Measurements from ENCODE around the gene DNAH9. TPM values are rescaled to one million over a fixed set of nuclear protein-coding genes. Genes with fewer than 3 reads are reported as not detected.

DNAH9 gene
- total and polyA plus RNA-seq, 2 of the 8 experiments (the other 6 are each of a cell fraction or from before 2014, with no cell fraction given), result 0.21 to 0.86 TPM

DNA sequence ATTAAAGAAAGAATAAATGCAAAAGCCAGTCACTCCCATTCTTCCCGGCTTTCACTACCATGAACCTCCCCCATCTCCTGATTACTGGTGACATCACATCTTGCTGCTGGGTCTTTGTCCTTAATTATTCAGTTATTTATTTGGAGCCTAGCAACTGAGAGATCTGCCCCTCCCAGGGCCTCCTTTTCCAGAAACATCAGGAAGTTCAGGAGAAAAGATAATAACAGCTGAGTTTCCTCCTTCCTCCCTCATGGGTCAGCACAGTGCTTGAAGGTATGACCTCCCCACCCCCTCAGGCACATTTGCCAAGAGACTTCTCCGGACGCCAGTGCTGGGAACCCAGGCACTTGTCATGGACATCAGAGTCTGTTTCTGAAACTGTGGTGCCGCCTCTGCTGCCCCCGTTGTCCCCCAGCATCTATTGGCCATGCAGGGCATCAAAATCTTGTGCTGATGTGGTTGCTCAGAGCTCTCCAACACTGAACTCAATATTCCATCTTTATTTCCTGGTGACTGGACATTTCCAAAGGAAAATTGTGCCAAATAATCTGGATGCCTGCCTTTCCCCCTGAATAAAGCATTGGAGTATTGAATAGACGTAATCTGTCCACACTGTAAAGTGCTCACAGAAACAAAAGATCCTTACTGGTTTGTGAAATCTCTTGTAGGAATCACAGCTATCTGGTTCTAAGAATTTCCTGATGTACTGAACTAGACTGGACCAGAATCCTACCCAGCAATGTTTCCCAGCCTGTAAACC is 327.2 kb downstream of the DNAH9 start (continued):
- TF ChIP-seq, protein P1, sequence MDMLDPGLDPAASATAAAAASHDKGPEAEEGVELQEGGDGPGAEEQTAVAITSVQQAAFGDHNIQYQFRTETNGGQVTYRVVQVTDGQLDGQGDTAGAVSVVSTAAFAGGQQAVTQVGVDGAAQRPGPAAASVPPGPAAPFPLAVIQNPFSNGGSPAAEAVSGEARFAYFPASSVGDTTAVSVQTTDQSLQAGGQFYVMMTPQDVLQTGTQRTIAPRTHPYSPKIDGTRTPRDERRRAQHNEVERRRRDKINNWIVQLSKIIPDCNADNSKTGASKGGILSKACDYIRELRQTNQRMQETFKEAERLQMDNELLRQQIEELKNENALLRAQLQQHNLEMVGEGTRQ (IDR thresholded peaks at IDR 0.05; ENCODE audit: low read length), result no peak
- TF ChIP-seq GTF2F1 (IDR thresholded peaks at IDR 0.05; ENCODE audit: borderline replicate concordance, low read depth, low read length), result no peak
- no peak for TF ChIP-seq GABPA (IDR thresholded peaks at IDR 0.05; ENCODE audit: borderline replicate concordance, insufficient read depth, low read length)

All from H1 (cell line).